NCI-H2107 treated with DMSO at 0.1 percent for 48 hours (cell line): ENCODE results near the gene GALNS.
A peak's percentile ranks its signal among the peaks of the same experiment; 100 is the strongest.
"Not testable (repeated sequence)": the region's sequence is repeated elsewhere in the genome, so short reads cannot be mapped to it uniquely, and the experiment has no call there.

Source experiments
- DNase-seq: peaks from one replicate; lab custom pipeline; 2025; ENCODE audit not compliant: unreplicated experiment; lab: John Stamatoyannopoulos, UW

GALNS gene, protein sequence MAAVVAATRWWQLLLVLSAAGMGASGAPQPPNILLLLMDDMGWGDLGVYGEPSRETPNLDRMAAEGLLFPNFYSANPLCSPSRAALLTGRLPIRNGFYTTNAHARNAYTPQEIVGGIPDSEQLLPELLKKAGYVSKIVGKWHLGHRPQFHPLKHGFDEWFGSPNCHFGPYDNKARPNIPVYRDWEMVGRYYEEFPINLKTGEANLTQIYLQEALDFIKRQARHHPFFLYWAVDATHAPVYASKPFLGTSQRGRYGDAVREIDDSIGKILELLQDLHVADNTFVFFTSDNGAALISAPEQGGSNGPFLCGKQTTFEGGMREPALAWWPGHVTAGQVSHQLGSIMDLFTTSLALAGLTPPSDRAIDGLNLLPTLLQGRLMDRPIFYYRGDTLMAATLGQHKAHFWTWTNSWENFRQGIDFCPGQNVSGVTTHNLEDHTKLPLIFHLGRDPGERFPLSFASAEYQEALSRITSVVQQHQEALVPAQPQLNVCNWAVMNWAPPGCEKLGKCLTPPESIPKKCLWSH

DNA sequence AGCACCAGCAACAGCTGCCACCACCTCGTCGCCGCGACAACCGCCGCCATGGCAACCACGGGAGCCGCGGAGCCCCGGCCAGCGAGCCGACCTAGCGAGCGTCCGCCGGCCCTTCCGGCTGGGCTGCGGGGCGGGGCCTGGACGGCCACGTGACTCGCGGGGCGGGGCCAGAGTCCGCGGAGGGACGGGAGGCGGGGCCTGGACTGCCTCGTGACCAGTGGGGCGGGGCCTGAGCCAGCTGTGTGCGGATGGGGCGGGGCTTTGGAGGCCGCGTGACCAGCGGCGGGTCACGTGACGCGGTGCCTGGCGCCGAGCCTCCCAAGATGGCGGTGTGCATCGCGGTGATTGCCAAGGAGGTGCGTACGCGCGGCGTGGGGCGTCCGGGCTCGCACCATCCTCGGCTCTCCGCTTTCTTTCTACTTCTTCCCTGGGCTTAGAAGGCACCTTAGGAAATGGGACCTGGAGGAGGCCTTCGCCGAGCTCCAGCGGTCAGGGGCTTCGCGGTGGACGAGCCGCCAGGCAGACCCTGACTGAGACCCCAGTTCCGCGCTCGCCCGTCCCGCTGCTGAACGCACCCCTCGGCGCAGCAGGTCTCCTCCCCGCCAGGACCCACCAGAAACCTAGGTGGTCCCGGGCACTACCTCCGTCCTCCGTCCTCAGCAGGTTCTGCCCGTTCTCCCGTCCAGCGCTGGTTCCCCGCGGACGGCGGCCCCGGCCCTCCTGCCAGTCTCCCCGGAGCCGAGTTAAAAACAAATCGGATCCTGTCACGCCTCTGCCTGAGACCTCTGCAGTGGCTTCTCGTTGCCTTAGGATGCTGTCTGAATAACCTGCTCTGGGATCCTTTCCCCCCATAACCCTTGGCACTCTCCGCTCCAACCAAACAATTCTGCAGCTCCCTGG lies at the start of gene GALNS, which contains the start of gene TRAPPC2L:
TSS of gene GALNS (minus strand) at position 120 of the 900 bp plus-strand sequence. CDS start at position 50, 70 bp downstream.
TSS of gene TRAPPC2L (plus strand) at position 300 of the 900 bp plus-strand sequence. CDS start at position 324, 24 bp downstream.
- peak; percentile 76 for DNase-seq

DNA sequence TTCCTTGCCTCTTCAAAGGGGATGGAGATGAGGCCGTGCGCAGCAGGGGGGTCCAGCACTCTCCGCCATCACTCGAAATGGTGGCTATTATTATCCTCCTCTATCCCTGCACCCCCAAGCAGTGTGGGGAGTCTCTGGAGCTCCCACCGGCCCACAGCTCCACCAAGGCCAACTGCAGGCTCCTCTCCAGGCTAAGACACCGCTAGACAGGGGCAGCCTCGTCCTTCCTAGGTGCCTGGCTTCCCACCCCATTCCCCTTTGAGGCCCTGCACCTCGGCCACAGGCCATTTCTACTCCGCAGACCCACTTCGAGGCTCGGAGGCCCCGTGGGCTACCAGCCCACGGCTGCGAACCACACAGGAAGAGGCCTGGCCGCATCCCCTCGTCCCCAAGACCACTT lies 49.3 kb upstream of the GALNS start:
- DNase-seq = no peak

DNA sequence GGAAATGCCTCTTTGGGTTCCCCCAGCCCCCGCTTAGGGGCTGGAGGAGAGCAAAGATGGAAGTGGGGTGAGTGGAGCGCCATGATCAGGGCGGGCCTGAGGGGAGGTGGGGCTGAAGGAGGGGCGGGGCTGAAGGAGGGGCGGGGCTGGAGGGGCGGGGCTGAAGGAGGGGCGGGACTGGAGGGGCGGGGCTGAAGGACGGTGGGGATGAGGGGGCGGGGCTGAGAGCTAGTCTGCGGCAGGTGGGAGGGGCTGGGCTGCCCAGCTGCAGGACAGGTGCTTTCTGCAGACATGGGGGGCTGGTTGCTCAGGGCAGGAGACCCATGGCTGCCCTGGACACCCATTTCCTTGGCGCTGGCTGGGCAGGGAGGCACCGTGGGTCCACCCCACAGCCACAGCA lies 48.8 kb upstream of the GALNS start:
- DNase-seq = no peak

DNA sequence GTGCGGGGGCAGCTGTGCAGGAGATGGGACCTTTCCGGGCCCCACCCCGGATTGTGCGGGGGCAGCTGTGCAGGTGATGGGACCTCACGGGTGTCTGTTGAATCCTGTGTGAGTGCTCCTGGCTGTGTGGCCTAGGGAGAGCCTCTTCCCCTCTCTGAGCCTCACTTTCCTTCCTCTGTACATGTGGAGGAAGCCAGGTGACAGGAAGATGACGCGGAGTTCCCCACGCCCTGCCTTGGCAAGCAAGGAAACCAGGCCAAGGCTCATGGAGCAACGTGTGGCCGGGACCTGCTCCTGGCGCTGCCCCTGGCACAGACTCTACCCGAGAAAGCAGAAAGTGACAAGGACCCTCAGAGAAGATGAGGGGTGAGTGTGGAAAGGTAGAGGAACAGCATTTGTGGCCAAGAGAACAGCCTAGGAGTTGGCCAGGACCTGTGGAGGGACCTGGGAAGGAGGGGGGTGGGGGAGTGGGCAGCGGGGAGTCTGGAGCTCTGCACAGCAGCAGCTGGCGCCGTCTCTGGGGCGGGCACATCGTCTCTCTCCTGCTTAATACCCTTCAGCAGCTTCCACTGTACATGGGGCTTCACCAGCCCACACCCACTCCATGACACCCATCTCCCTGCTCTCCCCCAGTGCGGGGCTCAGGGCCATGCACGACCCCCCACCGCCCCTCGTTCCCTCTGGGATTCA lies 48.1 kb upstream of the GALNS start:
- DNase-seq = no peak

DNA sequence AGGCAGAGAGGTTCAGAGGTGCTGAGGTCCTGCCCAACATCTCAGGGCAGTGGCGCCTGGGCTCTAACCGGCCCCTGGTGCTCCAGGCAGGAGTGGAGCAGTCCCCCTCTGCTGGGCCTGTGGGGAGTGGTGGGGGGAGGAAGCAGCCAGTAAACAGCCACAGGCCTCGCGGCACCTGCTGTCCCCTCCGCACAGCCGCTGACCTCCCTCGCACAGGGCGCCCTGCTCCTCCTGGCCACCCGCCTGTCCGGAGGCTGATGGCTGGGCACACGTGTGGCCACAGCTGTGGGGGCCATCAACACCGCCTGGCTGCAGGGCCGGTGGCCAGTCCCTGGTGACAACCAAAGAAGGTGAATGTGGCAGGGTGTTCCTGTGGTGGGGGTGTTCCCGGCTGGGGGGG lies 46.5 kb upstream of the GALNS start:
- no peak for DNase-seq

DNA sequence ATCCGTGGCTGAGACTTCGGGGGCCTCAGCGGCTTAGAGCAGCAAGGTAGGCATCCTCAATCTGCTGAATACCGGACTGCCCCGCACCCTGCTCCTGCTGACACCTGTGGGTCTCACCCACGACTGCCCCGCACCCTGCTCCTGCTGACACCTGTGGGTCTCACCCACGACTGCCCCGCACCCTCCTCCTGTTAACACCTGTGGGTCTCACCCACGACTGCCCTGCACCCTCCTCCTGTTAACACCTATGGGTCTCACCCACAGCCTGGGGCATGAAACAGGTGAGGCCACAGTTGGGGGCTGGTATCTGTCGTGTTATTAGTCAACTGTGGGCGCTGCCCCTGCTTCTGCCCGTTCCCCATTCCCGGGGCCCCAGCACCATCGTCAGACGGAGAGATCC lies 46.0 kb upstream of the GALNS start:
- DNase-seq = no peak

DNA sequence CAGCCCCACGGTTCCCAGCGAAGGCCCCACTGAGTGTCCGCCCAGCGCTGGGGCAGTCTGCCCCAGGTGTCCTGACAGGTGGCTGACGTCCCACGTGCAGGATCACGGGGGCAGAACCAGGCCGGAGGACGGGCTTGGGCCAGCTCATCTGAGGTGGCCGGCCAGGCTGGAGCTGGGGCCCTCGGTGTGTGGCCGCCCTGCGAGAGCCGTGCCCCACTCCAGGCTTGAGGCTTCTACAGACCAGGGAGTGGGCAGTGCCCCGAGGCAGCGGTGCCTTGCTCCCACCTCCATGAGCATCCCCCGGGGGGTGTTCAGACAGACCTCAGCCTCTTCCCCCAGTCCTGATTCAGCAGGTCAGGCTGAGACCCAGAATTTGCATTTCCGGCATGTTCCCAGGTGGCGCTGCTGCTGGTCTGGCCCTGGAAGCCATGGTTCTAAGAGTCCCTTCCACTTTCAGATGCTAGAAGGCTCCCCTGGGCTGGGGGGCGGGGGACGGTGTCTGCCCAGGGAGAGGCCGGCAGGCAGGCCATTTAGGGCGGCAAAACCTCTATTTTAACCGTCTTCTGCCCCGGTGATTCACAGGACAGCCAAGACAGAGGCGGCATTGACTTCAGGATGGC lies 45.1 kb upstream of the GALNS start:
- DNase-seq = no peak

DNA sequence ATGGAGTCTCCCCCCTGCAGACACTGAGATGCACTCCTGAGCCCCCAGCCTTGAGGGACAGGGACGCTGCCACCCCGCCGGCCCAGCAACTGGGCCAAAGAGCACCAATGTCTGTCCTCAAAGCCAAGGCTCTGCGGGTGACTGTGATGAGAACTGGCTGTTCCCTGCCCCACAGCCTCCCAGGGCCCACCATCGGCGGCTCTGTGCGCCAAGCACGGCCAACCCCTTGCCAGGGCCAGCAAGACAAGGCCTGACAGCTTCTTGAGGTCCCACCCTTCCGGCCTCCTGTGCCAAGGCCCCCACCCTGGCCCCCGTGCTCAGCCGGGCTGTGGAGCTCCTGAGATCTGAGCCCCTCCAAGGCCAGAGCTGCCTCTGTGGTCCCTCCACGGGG lies 43.9 kb upstream of the GALNS start:
- no peak for DNase-seq

DNA sequence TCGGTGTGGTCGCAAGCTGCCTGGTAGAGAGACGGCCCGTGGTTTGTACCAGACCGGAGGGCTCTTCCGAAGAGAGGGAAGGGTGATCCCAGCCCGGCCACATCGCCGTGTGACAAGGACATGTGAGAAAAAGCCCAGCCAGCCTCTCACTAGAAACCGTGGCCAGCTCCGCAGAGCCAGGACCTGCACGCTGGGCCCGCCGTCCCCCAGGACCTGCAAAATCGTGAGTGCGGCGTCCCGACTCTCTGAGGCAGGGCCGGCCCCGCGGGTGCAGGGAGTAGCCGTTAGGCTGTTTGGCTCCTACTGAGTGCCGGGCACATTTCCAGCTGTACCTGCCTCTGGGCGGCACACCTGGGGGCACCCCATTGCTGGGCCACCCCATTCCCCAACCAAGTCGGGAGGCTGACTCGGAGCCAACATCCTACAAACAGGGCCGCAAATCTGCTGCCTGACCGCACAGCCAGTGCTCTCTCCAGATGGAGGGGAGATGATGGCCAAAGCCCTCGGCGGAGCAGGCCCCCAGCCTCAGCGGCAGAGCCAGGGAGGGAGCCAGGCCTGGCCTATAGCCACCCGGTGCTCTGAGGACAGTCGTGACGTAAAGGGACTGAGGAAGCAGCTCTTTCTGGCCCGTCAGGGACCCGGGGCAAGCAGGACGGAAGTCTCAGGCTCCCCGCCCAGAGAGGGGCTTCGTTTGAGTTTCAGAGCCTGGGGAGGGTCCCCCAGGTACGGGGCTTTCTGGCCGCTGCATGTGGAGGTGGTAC lies 43.3 kb upstream of the GALNS start:
- no peak for DNase-seq

DNA sequence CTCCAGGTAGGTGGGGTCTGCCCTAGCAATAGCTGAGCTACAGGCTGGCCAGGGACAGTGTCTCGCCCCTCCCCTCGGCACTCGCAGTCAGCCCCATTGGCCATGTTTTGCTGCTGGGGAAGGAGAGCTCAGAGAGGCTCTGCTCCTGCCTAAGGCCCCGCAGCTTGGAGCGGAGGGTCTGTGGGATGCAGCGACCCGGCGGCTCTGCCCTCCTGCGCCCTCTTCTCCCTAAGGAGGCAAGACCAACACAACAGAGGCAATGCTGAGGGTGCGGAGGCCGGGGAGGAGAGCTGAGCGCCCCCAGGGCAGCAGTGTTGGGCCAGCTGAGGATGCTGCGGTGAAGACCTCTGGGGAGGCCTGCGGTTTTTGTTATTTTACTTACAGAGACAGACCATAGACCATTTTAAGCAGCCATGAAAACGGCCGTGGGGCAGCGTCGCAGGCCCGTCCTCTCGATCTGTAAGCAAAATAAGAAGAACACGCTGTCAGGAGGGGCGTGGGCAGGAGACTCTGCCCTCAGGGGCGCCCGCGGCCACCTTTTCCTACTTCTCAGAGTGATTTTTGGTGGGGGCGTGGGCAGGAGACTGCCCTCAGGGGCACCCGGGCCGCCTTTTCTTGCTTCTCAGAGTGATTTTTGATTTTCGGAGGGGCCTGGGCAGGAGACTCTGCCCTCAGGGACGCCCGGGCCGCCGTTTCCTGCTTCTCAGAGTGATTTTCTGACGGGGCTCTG lies 41.1 kb upstream of the GALNS start:
- no peak for DNase-seq

DNA sequence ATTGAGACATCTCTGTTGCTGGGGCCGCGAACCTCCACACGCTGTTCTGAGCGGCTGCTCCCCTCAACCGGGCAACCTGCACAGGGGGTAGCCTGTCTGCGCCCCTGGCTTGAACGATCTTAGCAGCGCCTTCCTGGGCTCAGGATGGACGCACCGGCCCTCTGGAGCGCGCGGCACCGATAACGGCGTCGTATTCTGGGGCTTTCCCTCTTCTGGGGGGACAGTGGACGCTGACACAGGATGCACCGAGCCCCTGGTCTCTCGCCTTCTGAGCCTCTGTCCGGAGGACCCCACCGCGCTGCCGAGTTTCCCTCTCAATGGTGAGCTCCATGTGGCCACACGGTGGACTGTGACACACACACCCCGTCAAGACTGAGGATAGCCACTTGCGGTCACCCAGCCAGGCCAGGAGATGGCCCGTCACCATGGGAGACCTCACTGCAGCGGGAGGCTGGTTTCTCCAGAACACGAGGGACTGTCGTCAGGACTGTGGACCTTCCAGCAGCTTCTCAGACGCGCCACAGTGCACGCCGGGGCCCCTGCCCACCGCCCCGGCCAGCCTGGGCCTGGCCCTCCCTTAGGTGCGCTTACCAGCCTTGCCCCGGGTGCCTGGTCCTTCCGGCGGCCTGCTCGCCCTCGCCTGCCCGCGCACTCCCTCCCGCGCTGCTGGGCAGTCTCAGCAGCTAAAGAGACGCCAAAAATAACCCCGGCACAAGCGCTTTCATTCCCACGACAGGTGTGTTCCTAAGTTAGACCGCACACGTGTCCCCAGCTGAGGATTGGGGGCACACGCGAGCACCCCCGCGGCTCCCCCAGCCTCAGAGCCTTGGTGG lies 39.7 kb upstream of the GALNS start:
- DNase-seq = no peak

DNA sequence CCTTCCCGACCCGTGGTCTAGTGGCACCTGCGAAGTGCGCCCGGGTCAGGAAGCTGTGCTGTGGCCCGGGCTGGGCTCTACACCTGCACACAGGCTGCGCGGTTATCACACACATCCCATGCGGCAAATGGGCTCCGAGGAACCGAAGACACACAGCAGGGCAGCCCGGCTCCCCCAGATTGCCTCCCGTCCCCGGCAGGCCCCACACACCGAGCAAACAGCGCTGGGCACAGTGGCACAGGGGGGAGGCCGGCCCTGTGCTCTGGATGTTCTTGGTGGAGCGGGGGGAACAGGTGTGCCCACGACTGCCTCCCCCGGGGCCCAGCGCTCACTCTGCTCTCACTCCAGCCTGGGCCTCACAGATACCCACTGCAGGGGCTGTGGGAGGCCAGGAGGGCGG lies 38.6 kb upstream of the GALNS start:
- DNase-seq = no peak

DNA sequence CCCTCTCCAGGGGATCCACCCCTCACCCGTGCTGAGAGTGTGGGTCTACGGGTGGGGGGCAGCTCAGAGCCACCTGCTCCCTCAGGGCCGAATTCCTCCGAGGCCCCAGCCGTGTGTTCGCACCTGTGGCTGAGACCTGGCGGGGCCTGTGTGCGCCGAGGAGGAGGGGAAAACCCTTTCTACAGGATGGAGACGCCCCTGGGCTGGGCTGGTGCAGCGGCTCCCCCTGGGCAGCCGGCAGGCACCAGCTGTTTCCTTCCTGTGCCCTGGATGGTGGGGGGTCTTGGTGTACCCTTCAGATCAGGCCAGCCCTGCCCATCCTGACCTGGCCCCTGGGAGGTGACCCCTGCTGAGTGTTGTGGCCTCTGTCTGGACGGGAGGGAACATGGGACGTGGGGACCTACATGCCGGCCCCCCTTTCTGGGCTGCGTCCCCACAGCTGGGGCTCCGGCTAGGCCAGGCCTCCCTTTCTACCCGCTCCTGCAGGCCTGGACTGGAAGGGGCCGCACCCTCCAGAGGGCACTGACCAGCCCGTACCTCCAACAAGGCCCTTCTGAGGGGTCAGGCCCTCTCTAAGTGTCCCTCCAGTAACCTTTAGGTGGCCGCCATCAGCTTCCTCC lies 38.0 kb upstream of the GALNS start:
- DNase-seq = no peak

DNA sequence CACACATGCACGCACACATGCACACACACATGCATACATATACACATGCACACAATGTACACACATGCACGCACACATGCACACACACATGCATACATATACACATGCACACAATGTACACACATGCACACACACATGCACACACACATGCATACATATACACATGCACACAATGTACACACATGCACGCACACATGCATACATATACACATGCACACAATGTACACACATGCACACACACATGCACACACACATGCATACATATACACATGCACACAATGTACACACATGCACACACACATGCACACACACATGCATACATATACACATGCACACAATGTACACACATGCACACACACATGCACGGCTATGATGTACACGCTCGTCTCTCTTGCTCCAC lies 37.5 kb upstream of the GALNS start:
- not testable (repeated sequence) for DNase-seq

DNA sequence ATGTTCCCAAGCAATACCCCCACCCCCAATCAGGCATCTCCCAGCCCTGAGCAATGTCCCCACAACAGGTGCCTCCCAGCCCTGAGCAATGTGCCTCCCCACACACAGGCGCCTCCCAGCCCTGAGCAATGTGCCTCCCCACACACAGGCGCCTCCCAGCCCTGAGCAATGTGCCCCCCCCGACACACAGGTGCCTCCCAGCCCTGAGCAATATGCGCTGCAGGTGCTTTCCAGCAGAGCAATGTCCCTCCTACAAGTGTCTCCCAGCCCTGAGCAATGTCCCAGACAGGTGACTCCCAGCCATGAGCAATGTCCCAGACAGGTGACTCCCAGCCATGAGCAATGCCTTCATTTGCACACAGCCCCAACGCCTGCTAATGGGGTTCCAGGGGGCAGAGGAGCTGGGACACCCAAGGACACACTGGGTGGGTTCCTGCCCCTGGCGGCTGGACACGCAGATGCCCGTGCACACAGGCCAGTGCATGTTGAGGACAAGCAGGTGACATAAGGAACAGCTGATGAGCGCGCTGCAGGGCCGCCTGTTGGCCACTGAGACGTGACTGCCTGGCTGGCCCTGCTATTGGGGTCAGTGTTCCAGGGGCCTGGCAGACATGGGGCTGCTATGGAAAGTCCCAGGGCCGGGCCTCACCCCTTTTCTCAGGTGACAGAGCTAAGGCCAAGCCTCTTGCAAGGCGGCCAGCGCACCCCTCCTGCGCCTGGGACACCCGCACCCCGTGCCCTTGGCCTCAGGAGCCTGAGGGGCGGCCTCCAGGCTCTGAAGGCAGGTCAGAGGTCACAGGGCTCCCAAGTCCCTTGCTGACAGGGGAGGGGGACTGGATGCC lies 36.6 kb upstream of the GALNS start:
- no peak for DNase-seq

DNA sequence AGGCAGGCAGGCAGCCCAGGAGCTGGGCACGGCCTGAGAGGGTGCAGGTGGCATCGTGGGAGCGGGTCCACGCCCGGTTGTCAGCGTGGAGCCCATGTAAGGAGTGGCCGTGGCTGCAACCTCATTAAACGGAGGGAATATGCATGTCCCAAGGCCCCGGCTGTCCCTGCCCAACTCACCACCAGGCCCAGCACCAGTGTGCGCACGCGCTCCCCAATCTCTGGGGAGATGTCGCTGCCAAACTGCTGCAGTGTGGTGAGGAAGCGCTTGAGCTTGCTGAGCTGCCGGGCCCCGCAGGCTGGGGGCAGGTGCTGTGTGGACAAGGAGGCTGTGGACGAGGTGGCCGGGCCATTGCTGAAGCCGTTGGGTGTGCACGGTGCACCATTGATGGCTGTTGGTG lies 35.3 kb upstream of the GALNS start:
- no peak for DNase-seq

DNA sequence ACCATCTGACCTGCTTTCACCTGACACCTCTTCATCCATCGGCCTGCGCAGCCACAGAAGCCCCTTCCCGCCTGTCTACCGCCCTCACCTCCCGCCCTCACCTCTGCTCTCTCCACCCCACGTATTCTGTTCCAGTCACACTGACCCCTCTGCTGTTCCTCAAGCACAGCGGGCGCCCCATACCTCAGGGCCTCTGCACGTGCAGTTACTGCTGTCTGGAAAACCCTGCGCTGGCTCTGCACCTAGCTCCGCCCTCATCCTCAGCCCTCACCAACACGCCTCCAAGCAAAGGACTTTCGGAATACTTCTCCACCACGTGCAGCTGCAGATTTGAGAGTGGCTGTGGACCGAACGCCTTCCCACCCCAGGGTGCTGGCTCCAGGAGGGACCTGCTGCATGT lies 34.3 kb upstream of the GALNS start:
- DNase-seq = no peak
